ENCODE measurements around the gene GPC5. TPM values are rescaled to one million over a fixed set of nuclear protein-coding genes. Genes with fewer than 3 reads are reported as not detected.

GPC5 gene
- total and polyA plus RNA-seq, 9 donors = 0.10 to 1.5 (median 0.38) TPM

- Histone ChIP-seq H3K4me3 (no peak overlapping the region), H3K27me3 (no peaks in the 10 kb centered on the region), H3K4me1 (ENCODE audit: insufficient read depth) (no peaks in the 10 kb centered on the region), H3K27ac (no peak overlapping the region), H3K9me3 (no peaks in the 10 kb centered on the region), H3K36me3 (no peaks in the 10 kb centered on the region)
- WGBS, 3 donors = 69 to 83% (median 72%) methylated on average over 1 of the region's 1 CpG
- intact Hi-C loops (cut with DNase I) = no loop called here
- no peak for DNase-seq
- TF ChIP-seq POLR2A (IDR thresholded peaks at IDR 0.05) (no peak), CTCF (IDR thresholded peaks at IDR 0.05) (no peak), EP300 (IDR thresholded peaks at IDR 0.05) (no peak)
These were observed 115.4 kb downstream of the GPC5 start for GRCh38 chr13:91513790-91514189.

GRCh38 chr13:91516799-91517198 is 118.4 kb downstream of the GPC5 start:
- DNase-seq = no peak
- WGBS, 3 donors = 67 to 84% (median 75%) methylated on average over 3 of the region's 3 CpGs
- Histone ChIP-seq H3K36me3 (no peaks in the 10 kb centered on the region), H3K27ac (no peak overlapping the region), H3K4me3 (no peak overlapping the region), H3K9me3 (no peaks in the 10 kb centered on the region), H3K27me3 (no peaks in the 10 kb centered on the region), H3K4me1 (ENCODE audit: insufficient read depth) (no peaks in the 10 kb centered on the region)
- intact Hi-C loops (cut with DNase I) = no loop called here
- TF ChIP-seq CTCF (IDR thresholded peaks at IDR 0.05) = no peak
- TF ChIP-seq EP300 (IDR thresholded peaks at IDR 0.05) = no peak
- no peak for TF ChIP-seq POLR2A (IDR thresholded peaks at IDR 0.05)

GRCh38 chr13:91520952-91521351 is 122.5 kb downstream of the GPC5 start:
- H3K4me3 ChIP-seq = no peak overlapping the region
- no peaks in the 10 kb centered on the region for H3K4me1 ChIP-seq (ENCODE audit: insufficient read depth)
- intact Hi-C loops (cut with DNase I) = no loop called here
- DNase-seq = no peak
- H3K36me3 ChIP-seq = no peaks in the 10 kb centered on the region
- no peaks in the 10 kb centered on the region for H3K27me3 ChIP-seq
- H3K27ac ChIP-seq = no peak overlapping the region
- no peaks in the 10 kb centered on the region for H3K9me3 ChIP-seq
- TF ChIP-seq POLR2A (IDR thresholded peaks at IDR 0.05) = no peak
- TF ChIP-seq CTCF (IDR thresholded peaks at IDR 0.05) = no peak
- no peak for TF ChIP-seq EP300 (IDR thresholded peaks at IDR 0.05)

GRCh38 chr13:91523116-91523515 is 124.7 kb downstream of the GPC5 start:
- Histone ChIP-seq H3K9me3 (no peaks in the 10 kb centered on the region), H3K27me3 (no peaks in the 10 kb centered on the region), H3K36me3 (no peaks in the 10 kb centered on the region), H3K27ac (no peak overlapping the region), H3K4me3 (no peak overlapping the region), H3K4me1 (ENCODE audit: insufficient read depth) (no peaks in the 10 kb centered on the region)
- TF ChIP-seq POLR2A (IDR thresholded peaks at IDR 0.05) (no peak), CTCF (IDR thresholded peaks at IDR 0.05) (no peak), EP300 (IDR thresholded peaks at IDR 0.05) (no peak)
- DNase-seq = no peak
- WGBS, 3 donors = 77 to 81% (median 80%) methylated on average over 3 of the region's 3 CpGs
- intact Hi-C loops (cut with DNase I) = no loop called here

Data from ovary (tissue), 9 donors.